Measurements from ENCODE around the gene ZDHHC12.

The ZDHHC12 gene

DNA sequence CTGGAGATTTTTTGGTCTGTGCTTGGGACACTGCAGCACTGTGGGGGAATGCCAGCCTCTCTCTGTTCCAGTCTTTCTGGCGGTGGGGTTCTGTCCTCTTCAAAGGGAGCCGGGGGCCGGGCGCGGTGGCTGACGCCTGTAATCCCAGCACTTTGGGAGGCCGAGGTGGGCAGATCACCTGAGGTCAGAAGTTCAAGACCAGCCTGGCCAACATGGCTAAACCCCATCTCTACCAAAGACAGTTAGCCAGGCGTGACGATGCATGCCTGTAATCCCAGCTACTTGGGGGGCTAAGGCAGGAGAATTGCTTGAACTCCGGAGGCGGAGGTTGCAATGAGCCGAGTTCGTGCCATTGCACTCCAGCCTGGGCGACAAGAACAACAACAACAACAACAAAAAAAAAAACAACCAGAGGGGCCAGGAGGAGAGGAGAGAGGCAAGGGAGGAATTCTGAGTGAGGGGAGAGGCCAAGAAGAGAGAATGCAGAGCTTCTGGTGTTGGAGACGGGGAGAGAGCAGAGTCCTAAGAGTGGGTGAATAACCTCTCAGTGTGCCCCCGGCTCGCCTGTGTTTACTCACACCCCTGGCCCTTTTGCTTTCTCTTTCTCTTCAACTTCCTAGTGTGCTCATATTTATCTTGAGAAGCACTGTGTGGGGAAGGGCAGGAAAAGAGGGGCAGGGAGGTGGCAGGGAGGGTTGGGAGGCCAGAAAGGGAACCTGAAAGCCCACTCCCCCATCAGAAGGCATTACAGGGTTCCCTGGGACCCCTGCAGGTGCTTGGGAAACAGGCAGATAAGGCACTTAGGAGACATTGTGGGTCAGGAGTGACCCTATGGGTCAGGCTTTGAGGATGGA, 38.1 kb downstream of the ZDHHC12 start:
- DNase-seq (ENCODE audit: low read depth in 3 of 3) = no peak

DNA sequence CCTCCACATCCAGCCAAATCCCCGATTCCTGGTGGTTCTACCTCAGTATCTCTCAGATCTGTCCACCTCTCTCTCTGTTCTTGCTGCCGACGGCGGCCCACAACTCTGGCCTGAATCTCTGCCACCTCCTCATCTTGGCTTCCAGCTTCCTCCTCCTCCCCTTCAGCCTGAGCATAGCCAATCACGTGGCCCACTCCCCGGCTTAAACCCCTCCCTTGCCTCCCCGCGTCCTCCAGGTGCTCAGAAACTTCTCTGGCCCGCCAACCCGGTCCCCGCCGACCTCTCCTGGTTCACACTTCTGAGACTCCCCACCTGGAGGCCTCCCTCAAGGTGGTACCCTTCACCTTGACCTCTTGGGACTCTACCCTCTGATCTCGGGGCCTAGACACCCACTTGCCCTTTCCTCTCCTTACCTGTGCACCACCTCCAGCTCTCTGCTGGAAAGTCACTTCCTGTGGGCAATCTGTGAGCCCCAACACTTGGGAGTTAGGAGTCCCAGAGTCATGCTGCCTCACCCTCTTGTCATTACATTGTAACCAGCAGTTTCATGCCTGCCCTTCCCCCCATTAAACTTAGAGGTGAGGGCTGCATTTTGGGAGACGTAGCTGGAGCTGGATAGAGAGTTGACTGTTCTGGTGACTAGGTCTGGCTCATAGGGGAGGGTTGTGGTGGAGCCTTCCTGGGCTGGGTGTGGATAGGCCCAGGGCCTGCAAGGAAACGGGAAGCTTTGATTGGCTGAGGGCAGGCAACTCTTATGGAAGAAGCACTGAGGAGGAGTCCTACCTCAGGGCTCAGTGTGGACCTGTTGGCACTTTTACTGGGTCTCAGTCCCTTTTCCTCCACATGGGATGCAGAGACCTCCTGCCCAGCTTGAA, 39.4 kb downstream of the ZDHHC12 start:
- peak in 2 of 3 experiments; percentile 44 to 59 for DNase-seq (ENCODE audit: low read depth in 3 of 3)

DNA sequence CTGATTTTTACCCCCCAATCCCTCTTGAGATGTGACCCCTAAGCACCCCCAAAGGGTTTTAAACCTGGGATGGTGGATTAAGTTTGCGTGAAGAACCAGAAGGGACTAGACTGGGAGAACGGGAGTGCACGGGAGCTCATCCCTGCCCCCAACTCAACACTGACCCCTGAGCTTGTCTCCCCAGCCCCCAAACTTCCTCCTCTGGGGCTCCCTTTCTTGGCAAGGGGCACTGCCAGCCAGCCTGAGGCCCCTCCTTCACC, 39.9 kb downstream of the ZDHHC12 start:
- no peak for DNase-seq (ENCODE audit: low read depth in 3 of 3)

DNA sequence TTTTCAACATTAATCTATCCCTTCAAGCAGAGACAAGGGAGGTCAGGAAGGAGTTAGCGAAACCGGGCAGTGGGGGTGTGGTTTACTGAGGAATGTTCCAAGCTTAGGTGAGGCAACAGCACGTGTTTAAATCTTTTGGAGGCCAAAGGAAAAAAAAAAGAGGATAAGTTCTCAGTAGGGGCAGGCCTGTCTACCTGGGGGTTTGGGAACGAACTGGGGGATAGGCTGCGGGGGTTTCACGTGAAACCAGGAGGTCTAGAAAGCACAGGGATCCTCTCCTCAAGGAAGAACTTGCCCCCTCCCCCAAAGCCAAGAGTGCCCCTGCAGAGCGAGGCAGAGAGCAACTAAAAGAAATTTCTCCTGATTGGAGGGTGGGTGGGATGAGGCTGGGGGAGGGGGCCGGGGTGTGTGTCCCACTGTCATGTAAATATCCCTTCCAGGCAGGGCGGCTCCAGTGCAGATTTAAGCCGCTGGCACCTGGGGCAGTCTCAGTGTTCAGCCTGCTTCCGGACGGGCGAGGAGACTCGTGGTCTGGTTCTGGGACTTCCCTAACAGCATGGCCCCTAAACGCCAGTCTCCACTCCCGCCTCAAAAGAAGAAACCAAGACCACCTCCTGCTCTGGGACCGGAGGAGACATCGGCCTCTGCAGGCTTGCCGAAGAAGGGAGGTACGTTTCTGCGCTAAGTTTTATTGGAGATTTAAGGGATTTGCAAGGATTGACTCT, 40.4 kb downstream of the ZDHHC12 start:
- no peak for DNase-seq (ENCODE audit: low read depth in 3 of 3)

DNA sequence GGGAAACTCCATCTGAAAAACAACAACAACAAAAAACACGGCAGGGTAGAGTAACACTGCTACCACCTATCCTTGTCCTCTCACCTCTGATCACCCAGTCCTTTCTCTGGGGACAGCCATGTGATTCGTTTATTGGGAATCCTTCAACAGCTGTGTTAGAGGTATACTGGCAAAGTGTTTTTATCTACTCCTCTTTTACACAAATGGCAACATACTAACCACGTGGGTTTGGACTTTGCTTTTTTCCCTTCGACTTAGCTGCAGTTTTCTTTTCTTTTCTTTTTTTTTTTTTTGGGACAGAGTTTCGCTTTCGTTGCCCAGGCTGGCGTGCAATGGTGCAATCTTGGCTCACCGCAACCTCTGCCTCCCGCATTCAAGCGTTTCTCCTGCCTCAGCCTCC, 46.1 kb downstream of the ZDHHC12 start:
- no peak for DNase-seq (ENCODE audit: low read depth in 3 of 3)

DNA sequence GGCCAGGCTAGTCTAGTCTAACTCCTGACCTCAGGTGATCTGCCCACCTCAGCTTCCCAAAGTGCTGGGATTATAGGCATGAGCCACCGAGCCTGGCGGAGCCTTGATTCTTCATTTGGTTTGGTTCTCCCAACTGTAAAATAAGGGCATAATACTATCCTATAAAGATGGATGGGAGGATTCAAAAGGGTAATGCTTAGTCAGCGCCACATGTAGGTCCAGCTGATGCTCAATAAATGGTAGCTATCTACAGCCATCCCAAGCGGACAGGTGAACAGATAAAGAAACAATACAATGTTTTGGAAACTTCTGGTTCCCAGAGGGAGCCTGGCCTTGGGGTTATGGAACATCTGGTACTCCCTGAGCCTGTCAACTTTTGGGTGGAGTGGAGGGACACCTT, 48.5 kb downstream of the ZDHHC12 start:
- no peak for DNase-seq (ENCODE audit: low read depth in 3 of 3)
